ACC112 (cell line): ENCODE results near the gene PLCB4.
A peak's percentile ranks its signal among the peaks of the same experiment; 100 is the strongest.
"Not testable (repeated sequence)": the region's sequence is repeated elsewhere in the genome, so short reads cannot be mapped to it uniquely, and the experiment has no call there.

ENCODE experiments used
- H2AFZ ChIP-seq: fragments of 200-600 bp; sonication (generic); one replicate; pipeline ENCODE4 v1.6.0; 2017; ENCODE audit warnings: antibody characterized with exemption, low read length; ENCODE audit not compliant: unreplicated experiment
- H3K27ac ChIP-seq: fragments of 200-600 bp; sonication (generic); 2 replicates; pipeline ENCODE4 v1.5.1; 2014; ENCODE audit warnings: low read depth, mild to moderate bottlenecking, antibody characterized with exemption, low read length, moderate library complexity
- H3K27me3 ChIP-seq: fragments of 200-600 bp; sonication (generic); 2 replicates; pipeline ENCODE4 v1.6.1; 2014; ENCODE audit warnings: mild to moderate bottlenecking, antibody characterized with exemption, low read length, moderate library complexity, mixed read lengths; ENCODE audit not compliant: insufficient read depth
- H3K36me3 ChIP-seq: fragments of 200-600 bp; sonication (generic); 2 replicates; pipeline ENCODE4 v1.6.1; 2016; ENCODE audit warnings: mild to moderate bottlenecking, antibody characterized with exemption, low read length, moderate library complexity, mixed read lengths; ENCODE audit not compliant: insufficient read depth
- H3K4me1 ChIP-seq: fragments of 200-600 bp; sonication (generic); one replicate; pipeline ENCODE4 v1.6.1; 2016; ENCODE audit warnings: low read length, mixed read lengths; ENCODE audit not compliant: insufficient read depth, unreplicated experiment, control insufficient read depth
- H3K4me3 ChIP-seq: fragments of 200-600 bp; sonication (generic); 2 replicates; pipeline ENCODE4 v1.5.1; 2014; ENCODE audit warnings: mild to moderate bottlenecking, low read depth, low read length
- H3K79me2 ChIP-seq: fragments of 200-600 bp; sonication (generic); one replicate; pipeline ENCODE4 v1.6.0; 2016; ENCODE audit warnings: low read length; ENCODE audit not compliant: control insufficient read depth, unreplicated experiment, insufficient read depth

Gene PLCB4

GRCh38 chr20:9032758-9033157 lies 36.1 kb upstream of the PLCB4 start:
- Histone ChIP-seq H3K27ac (no peak overlapping the region), H3K4me3 (no peak overlapping the region), H3K36me3 (no peaks in the 10 kb centered on the region), H2AFZ (no peak overlapping the region), H3K4me1 (peaks cover 11% of the 10 kb centered on the region), H3K27me3 (no peaks in the 10 kb centered on the region), H3K79me2 (no peaks in the 10 kb centered on the region)

GRCh38 chr20:9035126-9035525 lies 33.8 kb upstream of the PLCB4 start:
- Histone ChIP-seq H2AFZ (no peak overlapping the region), H3K79me2 (no peaks in the 10 kb centered on the region), H3K27me3 (no peaks in the 10 kb centered on the region), H3K27ac (no peak overlapping the region), H3K4me1 (peaks cover 8% of the 10 kb centered on the region), H3K36me3 (no peaks in the 10 kb centered on the region), H3K4me3 (no peak overlapping the region)

- H3K4me1 ChIP-seq, result peaks cover 8% of the 10 kb centered on the region
- no peak overlapping the region for H3K4me3 ChIP-seq
- H3K79me2 ChIP-seq, result no peaks in the 10 kb centered on the region
- H2AFZ ChIP-seq, result no peak overlapping the region
- no peaks in the 10 kb centered on the region for H3K27me3 ChIP-seq
- no peaks in the 10 kb centered on the region for H3K36me3 ChIP-seq
- H3K27ac ChIP-seq, result no peak overlapping the region
These were observed 32.3 kb upstream of the PLCB4 start for GRCh38 chr20:9036593-9036992.

- Histone ChIP-seq H3K79me2 (no peaks in the 10 kb centered on the region), H2AFZ (no peak overlapping the region), H3K4me1 (peaks cover 8% of the 10 kb centered on the region), H3K36me3 (no peaks in the 10 kb centered on the region), H3K27ac (no peak overlapping the region), H3K4me3 (no peak overlapping the region), H3K27me3 (no peaks in the 10 kb centered on the region)
These were observed 29.9 kb upstream of the PLCB4 start for GRCh38 chr20:9038791-9039535.

GRCh38 chr20:9040863-9041524 lies 27.9 kb upstream of the PLCB4 start:
- Histone ChIP-seq H3K27me3 (no peaks in the 10 kb centered on the region), H3K27ac (no peak overlapping the region), H3K4me1 (no peaks in the 10 kb centered on the region), H3K4me3 (no peak overlapping the region), H2AFZ (no peak overlapping the region), H3K79me2 (no peaks in the 10 kb centered on the region), H3K36me3 (no peaks in the 10 kb centered on the region)

GRCh38 chr20:9043364-9043763 lies 25.5 kb upstream of the PLCB4 start:
- Histone ChIP-seq H3K36me3 (no peaks in the 10 kb centered on the region), H3K27me3 (no peaks in the 10 kb centered on the region), H3K4me3 (no peak overlapping the region), H3K27ac (no peak overlapping the region), H2AFZ (no peak overlapping the region), H3K79me2 (no peaks in the 10 kb centered on the region), H3K4me1 (no peaks in the 10 kb centered on the region)

GRCh38 chr20:9047928-9048327 lies 21.0 kb upstream of the PLCB4 start:
- H3K27ac ChIP-seq, H3K36me3 ChIP-seq, H3K27me3 ChIP-seq, H3K4me3 ChIP-seq, H3K79me2 ChIP-seq, H2AFZ ChIP-seq: not testable (repeated sequence)
- peaks cover 15% of the 10 kb centered on the region for H3K4me1 ChIP-seq

GRCh38 chr20:9051508-9051907 lies 17.4 kb upstream of the PLCB4 start:
- Histone ChIP-seq H3K4me1 (peaks cover 24% of the 10 kb centered on the region), H3K27ac (peak overlapping the region; percentile 72), H3K36me3 (no peaks in the 10 kb centered on the region), H2AFZ (no peak overlapping the region), H3K27me3 (no peaks in the 10 kb centered on the region), H3K79me2 (no peaks in the 10 kb centered on the region), H3K4me3 (peak overlapping the region; percentile 35; the same call in 1 of the 2 replicates)

GRCh38 chr20:9052136-9052535 lies 16.8 kb upstream of the PLCB4 start:
- peak overlapping the region; percentile 7; the same call in 1 of the 2 replicates for H3K4me3 ChIP-seq
- no peaks in the 10 kb centered on the region for H3K27me3 ChIP-seq
- H3K27ac ChIP-seq, result peak overlapping the region; percentile 69
- H3K79me2 ChIP-seq, result no peaks in the 10 kb centered on the region
- H2AFZ ChIP-seq, result no peak overlapping the region
- peaks cover 24% of the 10 kb centered on the region for H3K4me1 ChIP-seq
- H3K36me3 ChIP-seq, result no peaks in the 10 kb centered on the region

- no peak overlapping the region for H3K27ac ChIP-seq
- H3K4me3 ChIP-seq, result no peak overlapping the region
- no peaks in the 10 kb centered on the region for H3K79me2 ChIP-seq
- no peaks in the 10 kb centered on the region for H3K36me3 ChIP-seq
- H3K4me1 ChIP-seq, result peaks cover 24% of the 10 kb centered on the region
- H3K27me3 ChIP-seq, result no peaks in the 10 kb centered on the region
- no peak overlapping the region for H2AFZ ChIP-seq
These were observed 15.8 kb upstream of the PLCB4 start for GRCh38 chr20:9053108-9053507.

- no peak overlapping the region for H3K4me3 ChIP-seq
- no peak overlapping the region for H2AFZ ChIP-seq
- peaks cover 24% of the 10 kb centered on the region for H3K4me1 ChIP-seq
- H3K27ac ChIP-seq, result no peak overlapping the region
- no peaks in the 10 kb centered on the region for H3K36me3 ChIP-seq
- no peaks in the 10 kb centered on the region for H3K27me3 ChIP-seq
- no peaks in the 10 kb centered on the region for H3K79me2 ChIP-seq
These were observed 14.7 kb upstream of the PLCB4 start for GRCh38 chr20:9054176-9054575.
